Right cardiac atrium (tissue), 5 donors: ENCODE measurements around the gene MYH10. TPM values are rescaled to one million over a fixed set of nuclear protein-coding genes. Genes with fewer than 3 reads are reported as not detected.

Source experiments
- ATAC-seq, 2 donors: fragments of 200-7000 bp; cut with Tn5 transposase; one replicate each; pipeline versions ENCODE4 v1.8.0 to v1.9.1; 2020; ENCODE audit warnings: moderate library complexity in 2 of 2, mild to moderate bottlenecking in 1 of 2
- DNase-seq, 3 donors: peaks; one replicate each; pipeline ENCODE4 v3.0.0-alpha.2; 2020
- H3K27ac ChIP-seq: one replicate; pipeline ENCODE4 v1.5.1; 2013; ENCODE audit warnings: mild to moderate bottlenecking, low read length, control low read depth, moderate library complexity
- H3K27me3 ChIP-seq: one replicate; pipeline ENCODE4 v1.6.1; 2013; ENCODE audit not compliant: control insufficient read depth, insufficient read depth
- H3K4me1 ChIP-seq: one replicate; pipeline ENCODE4 v1.6.1; 2013; ENCODE audit warnings: low read length; ENCODE audit not compliant: control insufficient read depth, insufficient read depth
- H3K4me3 ChIP-seq: one replicate; pipeline ENCODE4 v1.5.1; 2013; ENCODE audit warnings: low read length, control low read depth
- H3K9me3 ChIP-seq: one replicate; pipeline ENCODE4 v1.6.1; 2013; ENCODE audit warnings: low read length; ENCODE audit not compliant: control insufficient read depth
- WGBS: extraction: QIAGEN DNeasy Blood & Tissue Kit; methylation state at CpG from one replicate; pipeline ENCODE4 v1.1.7; 2013; 5-methylcytosine and 5-hydroxymethylcytosine counted together
- intact Hi-C, 4 donors: fragments of 100-400 bp; cut with DNase I; formaldehyde crosslinking; loops; one replicate each; pipeline versions ENCODE4 v1.11.0 to v1.14.0; 2022 to 2023
- long read RNA-seq, 4 donors: library from polyadenylated mRNA; unstranded; transcript quantifications; one replicate each; pipeline ENCODE4 v2.0.0, GENCODE V29; 2020 to 2021
- polyA plus RNA-seq: library from polyadenylated mRNA; stranded (reverse); fragments of 200-250 nt; gene quantifications from one replicate; pipeline ENCODE4 v1.2.3, GENCODE V29; 2013
- total RNA-seq, 4 donors: library from RNA; stranded (reverse); fragmentation: NEBNext Ultra II Directional; extraction: Animal tissue kit (Norgen Biotek cat#: 25700); gene quantifications; one replicate each; pipeline ENCODE4 v1.2.1, GENCODE V29; 2021
- donor health status: healthy with polysubstance abuse.
- donor health status: DM: no; HTN: yes; CAD: no.
- donor health status: DM: no; HTN: no; CAD: no.
- donor health status: DM: no; HTN: yes; CAD: no; lungs with severe emphysema.
- donor health status: DM: yes; HTN: yes; CAD: no.

Gene MYH10
- total RNA-seq (10 to 100 TPM; 55.4 to 75.2 (median 59.0) TPM), polyA plus RNA-seq (21.8 TPM)
- long read RNA-seq, donor 1, full-length matches to known transcripts, result 3 of 91 reads
- long read RNA-seq, donor 1, partial matches to known transcripts, result 71 of 91 reads
- long read RNA-seq, donor 1, other reads (novel, unspliced or antisense), result 17 of 91 reads
- long read RNA-seq, donor 2, full-length matches to known transcripts, result 4 of 18 reads
- long read RNA-seq, donor 2, partial matches to known transcripts, result 11 of 18 reads
- long read RNA-seq, donor 2, other reads (novel, unspliced or antisense), result 3 of 18 reads
- long read RNA-seq, donor 3, full-length matches to known transcripts, result 1 of 418 reads
- long read RNA-seq, donor 3, partial matches to known transcripts, result 366 of 418 reads
- long read RNA-seq, donor 3, other reads (novel, unspliced or antisense), result 51 of 418 reads
- long read RNA-seq, donor 4, full-length matches to known transcripts, result 6 of 27 reads
- long read RNA-seq, donor 4, partial matches to known transcripts, result 14 of 27 reads
- long read RNA-seq, donor 4, other reads (novel, unspliced or antisense), result 7 of 27 reads

DNA sequence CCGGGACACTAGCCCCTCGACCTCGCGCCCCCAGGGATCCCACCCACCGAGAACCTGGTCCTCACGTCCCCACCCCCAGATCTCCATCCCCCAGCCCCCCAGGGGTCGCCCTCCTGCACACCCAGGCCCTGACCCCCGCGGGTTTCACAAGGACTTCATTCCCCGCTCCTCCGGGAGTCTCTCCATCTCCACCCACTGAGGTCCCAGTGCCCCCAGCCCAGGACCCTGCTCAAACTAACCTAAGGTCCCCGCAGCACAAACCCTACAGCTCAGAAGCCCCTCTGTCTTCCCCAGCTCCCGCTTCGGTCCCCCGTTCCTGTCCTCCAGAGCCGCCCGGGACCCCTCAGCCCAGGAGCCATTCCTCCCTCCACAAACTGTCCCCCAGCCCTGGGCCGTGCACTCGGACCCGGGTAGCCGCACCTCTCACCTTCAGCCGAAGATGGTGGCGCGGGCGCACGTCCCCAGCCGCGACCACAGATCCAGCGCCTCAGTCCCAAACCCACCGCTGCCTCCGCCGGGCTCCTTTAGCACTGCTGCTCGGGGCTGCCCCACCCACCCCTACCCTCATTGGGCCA, at the start of gene MYH10:
TSS of gene MYH10 (minus strand) at position 499 of the 575 bp plus-strand sequence. CDS start 7,479 bp downstream, outside the sequence.
- Histone ChIP-seq H3K27ac (peak within 1 kb of the TSS; percentile 77), H3K4me1 (no peaks in the 10 kb centered on the region), H3K27me3 (no peaks in the 10 kb centered on the region), H3K4me3 (peak within 1 kb of the TSS; percentile 88), H3K9me3 (no peaks in the 10 kb centered on the region)
- under 1% methylated on average over 33 of the region's 33 CpGs for WGBS
- intact Hi-C loops, result loop anchor here in 2 of 4 donors (5.0 to 10.0 kb wide), 2 partner anchors 72 to 114 kb away; partner anchors contain the start of gene CCDC42 (in 1 of the 2)
- DNase-seq, result no peak
- ATAC-seq, result peak in 1 of 2 donors; percentile 1

DNA sequence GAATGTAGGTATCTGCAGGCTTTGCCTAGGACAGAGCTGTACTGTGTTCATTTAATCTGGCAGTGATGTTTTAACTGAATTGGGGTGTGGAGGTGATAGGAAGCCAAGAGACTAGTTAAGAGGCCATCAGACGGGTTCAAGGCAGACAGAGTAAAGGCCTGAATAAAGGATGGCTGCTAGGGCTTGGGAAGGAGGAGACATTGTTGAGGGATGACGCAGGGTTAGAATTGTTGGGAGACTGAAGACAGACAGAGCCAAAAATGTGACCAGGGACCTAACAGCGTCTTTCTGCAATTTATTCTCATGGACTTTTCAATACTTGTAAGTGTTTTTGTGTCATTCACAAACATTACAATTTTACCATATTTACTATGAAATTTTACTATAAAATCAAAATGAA, 48.6 kb upstream of the MYH10 start:
- ATAC-seq, result no peak
- Histone ChIP-seq H3K27me3 (no peaks in the 10 kb centered on the region), H3K4me1 (peaks cover 4% of the 10 kb centered on the region), H3K4me3 (no peak overlapping the region), H3K9me3 (no peaks in the 10 kb centered on the region), H3K27ac (no peak overlapping the region)
- WGBS, result 72% methylated on average over 3 of the region's 3 CpGs
- intact Hi-C loops, result no loop called here
- no peak for DNase-seq

- no peak overlapping the region for H3K4me3 ChIP-seq
- no peaks in the 10 kb centered on the region for H3K27me3 ChIP-seq
- H3K4me1 ChIP-seq, result peaks cover 5% of the 10 kb centered on the region
- ATAC-seq (no peak), DNase-seq (peak in 1 of 3 donors; percentile 63)
- WGBS, result 61% methylated on average over 8 of the region's 8 CpGs
- no peaks in the 10 kb centered on the region for H3K9me3 ChIP-seq
- intact Hi-C loops, result no loop called here
- peak overlapping the region; percentile 47 for H3K27ac ChIP-seq
These were observed 44.8 kb upstream of the MYH10 start for GRCh38 chr17:8675306-8675705.

- intact Hi-C loops, result no loop called here
- ATAC-seq (peak; percentile 90 to 94), DNase-seq (peak; percentile 90 to 94 (median 94))
- 49% methylated on average over 19 of the region's 19 CpGs for WGBS
- H3K4me3 ChIP-seq, result no peak overlapping the region
- H3K4me1 ChIP-seq, result peaks cover 3% of the 10 kb centered on the region
- peak overlapping the region; percentile 84 for H3K27ac ChIP-seq
- H3K9me3 ChIP-seq, result no peaks in the 10 kb centered on the region
- H3K27me3 ChIP-seq, result no peaks in the 10 kb centered on the region
These were observed 44.1 kb upstream of the MYH10 start for GRCh38 chr17:8674344-8675305.

DNA sequence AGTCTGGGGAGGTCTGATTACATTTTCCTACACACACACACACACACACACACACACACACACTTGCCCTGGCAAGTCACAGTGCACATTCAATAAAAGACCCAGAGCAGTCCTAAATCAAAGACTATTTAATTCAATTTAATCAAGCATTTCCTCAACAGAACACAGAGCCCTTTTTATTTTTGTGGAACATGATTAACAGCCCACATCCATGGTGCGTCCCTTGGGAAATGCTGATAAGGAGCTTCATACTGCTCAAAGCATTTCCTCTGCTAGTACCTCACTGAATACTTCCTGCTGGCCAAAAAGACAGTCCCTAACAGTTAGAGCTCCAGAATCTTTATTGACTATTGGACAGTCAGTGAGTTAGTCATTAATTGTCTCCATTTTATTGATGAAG, 43.1 kb upstream of the MYH10 start:
- Histone ChIP-seq H3K9me3 (no peaks in the 10 kb centered on the region), H3K27me3 (no peaks in the 10 kb centered on the region), H3K4me3 (no peak overlapping the region), H3K27ac (no peak overlapping the region), H3K4me1 (peaks cover 3% of the 10 kb centered on the region)
- intact Hi-C loops, result no loop called here
- WGBS, result 23% methylated on average over 1 of the region's 1 CpG
- DNase-seq (peak in 2 of 3 donors; percentile 60 to 75), ATAC-seq (peak; percentile 91 to 92)

GRCh38 chr17:8672326-8672725, 41.8 kb upstream of the MYH10 start:
- Histone ChIP-seq H3K27me3 (no peaks in the 10 kb centered on the region), H3K9me3 (no peaks in the 10 kb centered on the region), H3K27ac (no peak overlapping the region), H3K4me1 (peaks cover 3% of the 10 kb centered on the region), H3K4me3 (no peak overlapping the region)
- no peak for ATAC-seq
- intact Hi-C loops, result no loop called here
- 91% methylated on average over 9 of the region's 9 CpGs for WGBS
- DNase-seq, result no peak

GRCh38 chr17:8670421-8670820, 39.9 kb upstream of the MYH10 start:
- WGBS, result 37% methylated on average over 4 of the region's 4 CpGs
- peaks cover 3% of the 10 kb centered on the region for H3K4me1 ChIP-seq
- ATAC-seq, result no peak
- no peaks in the 10 kb centered on the region for H3K9me3 ChIP-seq
- H3K27ac ChIP-seq, result no peak overlapping the region
- intact Hi-C loops, result no loop called here
- no peaks in the 10 kb centered on the region for H3K27me3 ChIP-seq
- H3K4me3 ChIP-seq, result no peak overlapping the region
- DNase-seq, result no peak

- no peaks in the 10 kb centered on the region for H3K9me3 ChIP-seq
- H3K4me1 ChIP-seq, result no peaks in the 10 kb centered on the region
- ATAC-seq (no peak), DNase-seq (no peak)
- H3K27me3 ChIP-seq, result no peaks in the 10 kb centered on the region
- intact Hi-C loops, result no loop called here
- no peak overlapping the region for H3K4me3 ChIP-seq
- no peak overlapping the region for H3K27ac ChIP-seq
- whole genome bisulfite sequencing, result 85% methylated on average over 4 of the region's 4 CpGs
These were observed 37.7 kb upstream of the MYH10 start for GRCh38 chr17:8668176-8668740.

GRCh38 chr17:8667421-8667820, 36.9 kb upstream of the MYH10 start:
- Histone ChIP-seq H3K4me1 (no peaks in the 10 kb centered on the region), H3K27ac (no peak overlapping the region), H3K27me3 (no peaks in the 10 kb centered on the region), H3K4me3 (no peak overlapping the region), H3K9me3 (no peaks in the 10 kb centered on the region)
- DNase-seq (no peak), ATAC-seq (no peak)
- intact Hi-C loops, result no loop called here
- 76% methylated on average over 7 of the region's 7 CpGs for WGBS

DNA sequence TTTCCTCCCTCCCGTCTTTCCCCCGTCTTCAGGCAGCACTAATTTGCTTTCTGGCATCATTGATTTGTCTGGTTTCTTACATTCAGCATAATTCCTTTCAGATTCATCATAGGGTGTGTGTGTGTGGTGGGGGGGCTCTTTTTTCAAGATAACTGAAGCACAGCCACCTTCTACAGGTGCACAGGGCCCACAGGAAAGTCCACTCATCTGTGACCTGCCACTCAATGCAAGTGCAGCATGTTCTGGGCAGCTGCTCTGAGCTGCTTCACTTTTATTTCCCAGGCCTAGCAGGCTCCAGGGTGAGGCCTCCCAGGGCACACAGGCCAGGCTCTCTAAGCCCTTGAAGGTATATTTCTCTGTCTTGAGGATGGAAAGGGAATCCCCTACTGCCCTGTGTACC, 35.2 kb upstream of the MYH10 start:
- Histone ChIP-seq H3K27me3 (no peaks in the 10 kb centered on the region), H3K9me3 (no peaks in the 10 kb centered on the region), H3K4me3 (no peak overlapping the region), H3K27ac (no peak overlapping the region), H3K4me1 (no peaks in the 10 kb centered on the region)
- intact Hi-C loops, result no loop called here
- WGBS, result 94% methylated on average over 2 of the region's 2 CpGs
- ATAC-seq, result no peak
- no peak for DNase-seq
